ENCODE measurements around the gene CCP110.

CCP110 gene

GRCh38 chr16:19521471-19522396 is 2.0 kb upstream of the CCP110 start, which contains the start of gene GDE1:
TSS of gene GDE1 (minus strand) at chr16:19522098. CDS start at chr16:19521964, 134 bp downstream.
- H3K4me1 ChIP-seq (ENCODE audit: insufficient read depth, low read length, poor library complexity, severe bottlenecking): peaks cover 55% of the 10 kb centered on the region

GRCh38 chr16:19522397-19522732 is 1.4 kb upstream of the CCP110 start:
- TF ChIP-seq CTCF (conservative IDR thresholded peaks at IDR 0.05; ENCODE audit: low read length): no peak
- H2AFZ ChIP-seq (ENCODE audit: low read length): peak overlapping the region; percentile 60
- H3K9ac ChIP-seq (ENCODE audit: low read depth, low read length, poor library complexity, severe bottlenecking): no peak overlapping the region
- H3K79me2 ChIP-seq (ENCODE audit: insufficient read depth, low read length): peaks cover 76% of the 10 kb centered on the region
- H3K9me3 ChIP-seq (ENCODE audit: insufficient read depth, low read depth, low read length): no peaks in the 10 kb centered on the region
- H3K9me2 ChIP-seq (replicated peaks; ENCODE audit: low read depth, low read length): no peaks in the 10 kb centered on the region
- H3K36me3 ChIP-seq (ENCODE audit: insufficient read depth, low read length): no peaks in the 10 kb centered on the region
- peak overlapping the region; percentile 81 for H3K4me2 ChIP-seq (ENCODE audit: low read depth, low read length, poor library complexity, severe bottlenecking)
- H3K27me3 ChIP-seq (ENCODE audit: insufficient read depth, low read length, poor library complexity, severe bottlenecking): peaks cover 7% of the 10 kb centered on the region
- H3K4me3 ChIP-seq (ENCODE audit: low read length, poor library complexity, severe bottlenecking): peak overlapping the region; percentile 96
- H3F3A ChIP-seq (ENCODE audit: low read depth): no peaks in the 10 kb centered on the region
- peaks cover 55% of the 10 kb centered on the region for H3K4me1 ChIP-seq (ENCODE audit: insufficient read depth, low read length, poor library complexity, severe bottlenecking)
- H4K20me1 ChIP-seq (ENCODE audit: insufficient read depth, low read length, poor library complexity, severe bottlenecking): peaks cover 32% of the 10 kb centered on the region

More at GRCh38 chr16:19521471-19522396, 2.0 kb upstream of the CCP110 start, which contains the start of gene GDE1:
- Histone ChIP-seq H3K4me3 (ENCODE audit: low read length, poor library complexity, severe bottlenecking) (peak within 1 kb of the TSS; percentile 96), H3F3A (ENCODE audit: low read depth) (no peaks in the 10 kb centered on the region), H3K27me3 (ENCODE audit: insufficient read depth, low read length, poor library complexity, severe bottlenecking) (peaks cover 7% of the 10 kb centered on the region), H3K36me3 (ENCODE audit: insufficient read depth, low read length) (peaks cover 3% of the 10 kb centered on the region; the same call in 1 of the 2 replicates), H4K20me1 (ENCODE audit: insufficient read depth, low read length, poor library complexity, severe bottlenecking) (peaks cover 35% of the 10 kb centered on the region), H3K9me3 (ENCODE audit: insufficient read depth, low read depth, low read length) (no peaks in the 10 kb centered on the region), H3K4me2 (ENCODE audit: low read depth, low read length, poor library complexity, severe bottlenecking) (peak within 1 kb of the TSS; percentile 81), H3K9ac (ENCODE audit: low read depth, low read length, poor library complexity, severe bottlenecking) (peak within 1 kb of the TSS; percentile 91), H3K9me2 (replicated peaks; ENCODE audit: low read depth, low read length) (no peaks in the 10 kb centered on the region), H3K79me2 (ENCODE audit: insufficient read depth, low read length) (peaks cover 78% of the 10 kb centered on the region), H2AFZ (ENCODE audit: low read length) (peak within 1 kb of the TSS; percentile 60)
- TF ChIP-seq EZH2phosphoT487 (IDR thresholded peaks at IDR 0.05; ENCODE audit: borderline replicate concordance) (no peak), CTCF (conservative IDR thresholded peaks at IDR 0.05; ENCODE audit: low read length) (peak; percentile 36)

- Histone ChIP-seq H3K4me1 (ENCODE audit: insufficient read depth, low read length, poor library complexity, severe bottlenecking) (peaks cover 53% of the 10 kb centered on the region), H3K4me3 (ENCODE audit: low read length, poor library complexity, severe bottlenecking) (no peak overlapping the region)
Observed at GRCh38 chr16:19522760-19523159, 982 bp upstream of the CCP110 start.

More at GRCh38 chr16:19522760-19523159, 982 bp upstream of the CCP110 start:
- TF ChIP-seq EZH2phosphoT487 (IDR thresholded peaks at IDR 0.05; ENCODE audit: borderline replicate concordance) (no peak), CTCF (conservative IDR thresholded peaks at IDR 0.05; ENCODE audit: low read length) (no peak)
- Histone ChIP-seq H3K9me2 (replicated peaks; ENCODE audit: low read depth, low read length) (no peaks in the 10 kb centered on the region), H3K79me2 (ENCODE audit: insufficient read depth, low read length) (peaks cover 74% of the 10 kb centered on the region), H3K36me3 (ENCODE audit: insufficient read depth, low read length) (no peaks in the 10 kb centered on the region), H3K9ac (ENCODE audit: low read depth, low read length, poor library complexity, severe bottlenecking) (no peak overlapping the region), H3K4me2 (ENCODE audit: low read depth, low read length, poor library complexity, severe bottlenecking) (peak overlapping the region; percentile 81), H3K9me3 (ENCODE audit: insufficient read depth, low read depth, low read length) (no peaks in the 10 kb centered on the region), H4K20me1 (ENCODE audit: insufficient read depth, low read length, poor library complexity, severe bottlenecking) (peaks cover 28% of the 10 kb centered on the region), H3F3A (ENCODE audit: low read depth) (no peaks in the 10 kb centered on the region), H2AFZ (ENCODE audit: low read length) (peak overlapping the region; percentile 60; the same call in 1 of the 2 replicates), H3K27me3 (ENCODE audit: insufficient read depth, low read length, poor library complexity, severe bottlenecking) (peaks cover 7% of the 10 kb centered on the region)

Measured in Loucy (cell line).